ENCODE data around the gene C11orf24. TPM values are rescaled to one million over a fixed set of nuclear protein-coding genes. Genes with fewer than 3 reads are reported as not detected.
"Not testable (repeated sequence)": the region's sequence is repeated elsewhere in the genome, so short reads cannot be mapped to it uniquely, and the experiment has no call there.

Gene C11orf24
- total RNA-seq, 1 donor from 2014 or later = 27.5 TPM

- Histone ChIP-seq H3K27me3 (ENCODE audit: control insufficient read depth, insufficient read depth, low read length) (no peaks in the 10 kb centered on the region), H3K36me3 (ENCODE audit: control insufficient read depth, insufficient read depth, low read length) (no peaks in the 10 kb centered on the region), H3K4me3 (ENCODE audit: low read depth, low read length) (no peak overlapping the region)
- no peak for DNase-seq (ENCODE audit: low read depth)
- no peak for TF ChIP-seq CTCF (IDR thresholded peaks at IDR 0.05; ENCODE audit: insufficient read depth, low read length, poor library complexity, severe bottlenecking)
Observed at GRCh38 chr11:68254421-68254820, 17.4 kb downstream of the C11orf24 start.

GRCh38 chr11:68251765-68252164, 20.0 kb downstream of the C11orf24 start:
- H3K4me3 ChIP-seq (ENCODE audit: low read depth, low read length) = no peak overlapping the region
- no peak for TF ChIP-seq CTCF (IDR thresholded peaks at IDR 0.05; ENCODE audit: insufficient read depth, low read length, poor library complexity, severe bottlenecking)
- H3K27me3 ChIP-seq (ENCODE audit: control insufficient read depth, insufficient read depth, low read length) = no peaks in the 10 kb centered on the region
- DNase-seq (ENCODE audit: low read depth) = no peak
- H3K36me3 ChIP-seq (ENCODE audit: control insufficient read depth, insufficient read depth, low read length) = no peaks in the 10 kb centered on the region

- H3K36me3 ChIP-seq (ENCODE audit: control insufficient read depth, insufficient read depth, low read length); H3K4me3 ChIP-seq (ENCODE audit: low read depth, low read length); H3K27me3 ChIP-seq (ENCODE audit: control insufficient read depth, insufficient read depth, low read length); DNase-seq (ENCODE audit: low read depth): not testable (repeated sequence)
Observed at GRCh38 chr11:68244912-68245311, 26.9 kb downstream of the C11orf24 start.

GRCh38 chr11:68243847-68244246, 27.9 kb downstream of the C11orf24 start:
- DNase-seq (ENCODE audit: low read depth); H3K4me3 ChIP-seq (ENCODE audit: low read depth, low read length); H3K36me3 ChIP-seq (ENCODE audit: control insufficient read depth, insufficient read depth, low read length); H3K27me3 ChIP-seq (ENCODE audit: control insufficient read depth, insufficient read depth, low read length): not testable (repeated sequence)

- Histone ChIP-seq H3K4me3 (ENCODE audit: low read depth, low read length) (no peak overlapping the region), H3K27me3 (ENCODE audit: control insufficient read depth, insufficient read depth, low read length) (no peaks in the 10 kb centered on the region), H3K36me3 (ENCODE audit: control insufficient read depth, insufficient read depth, low read length) (no peaks in the 10 kb centered on the region)
- no peak for TF ChIP-seq CTCF (IDR thresholded peaks at IDR 0.05; ENCODE audit: insufficient read depth, low read length, poor library complexity, severe bottlenecking)
- no peak for DNase-seq (ENCODE audit: low read depth)
Observed at GRCh38 chr11:68242616-68243015, 29.2 kb downstream of the C11orf24 start.

- H3K27me3 ChIP-seq (ENCODE audit: control insufficient read depth, insufficient read depth, low read length) = no peaks in the 10 kb centered on the region
- no peaks in the 10 kb centered on the region for H3K36me3 ChIP-seq (ENCODE audit: control insufficient read depth, insufficient read depth, low read length)
- DNase-seq (ENCODE audit: low read depth) = no peak
- H3K4me3 ChIP-seq (ENCODE audit: low read depth, low read length) = no peak overlapping the region
- TF ChIP-seq CTCF (IDR thresholded peaks at IDR 0.05; ENCODE audit: insufficient read depth, low read length, poor library complexity, severe bottlenecking) = no peak
Observed at GRCh38 chr11:68231621-68232020, 40.2 kb downstream of the C11orf24 start.

- DNase-seq (ENCODE audit: low read depth) = no peak
- TF ChIP-seq CTCF (IDR thresholded peaks at IDR 0.05; ENCODE audit: insufficient read depth, low read length, poor library complexity, severe bottlenecking) = no peak
- Histone ChIP-seq H3K4me3 (ENCODE audit: low read depth, low read length) (no peak overlapping the region), H3K36me3 (ENCODE audit: control insufficient read depth, insufficient read depth, low read length) (no peaks in the 10 kb centered on the region), H3K27me3 (ENCODE audit: control insufficient read depth, insufficient read depth, low read length) (no peaks in the 10 kb centered on the region)
Observed at GRCh38 chr11:68229601-68230000, 42.2 kb downstream of the C11orf24 start.
